Stimulated activated CD4-positive, alpha-beta T cell treated with anti-CD3 and anti-CD28 coated beads, Interleukin-2, amount 100 ng/mL, for 48 hours (primary cell): ENCODE measurements around the gene UNK.
A peak's percentile ranks its signal among the peaks of the same experiment; 100 is the strongest.
"Not testable (repeated sequence)": the region's sequence is repeated elsewhere in the genome, so short reads cannot be mapped to it uniquely, and the experiment has no call there.

Source experiments
- DNase-seq, 2 donors: peaks; one replicate each; pipeline ENCODE4 v3.0.0-alpha.2; 2020

The UNK gene

GRCh38 chr17:75773808-75774470 lies 10.7 kb upstream of the UNK start:
- no peak for DNase-seq

DNA sequence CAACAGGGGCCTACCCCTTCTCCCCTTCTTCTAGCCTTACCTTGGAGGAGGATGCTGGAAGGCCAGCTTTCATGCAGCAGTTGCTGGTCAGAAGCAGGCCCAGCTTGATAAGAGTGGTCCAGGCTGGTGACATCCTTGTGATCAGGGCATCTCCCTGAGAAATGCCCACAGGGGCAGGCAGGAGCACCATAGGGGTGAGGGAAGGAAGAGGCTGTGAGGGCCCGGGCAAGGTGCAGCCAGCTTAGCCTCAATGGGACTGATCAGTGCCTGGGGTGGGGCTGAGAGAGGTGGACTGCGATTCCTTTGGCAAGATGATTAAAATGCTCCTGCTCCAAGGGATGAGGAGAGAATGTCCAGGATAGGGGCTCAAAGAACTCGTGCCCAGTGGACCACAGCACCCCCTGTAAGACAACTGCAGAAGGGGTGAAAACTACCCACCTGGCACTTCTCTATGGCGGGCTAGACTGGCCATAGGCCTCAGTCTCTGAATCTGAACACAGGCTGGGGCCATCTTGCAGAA lies 10.1 kb upstream of the UNK start:
- no peak for DNase-seq

GRCh38 chr17:75774991-75775668 lies 9.5 kb upstream of the UNK start:
- no peak for DNase-seq

- no peak for DNase-seq
Observed at GRCh38 chr17:75776386-75777295, 8.0 kb upstream of the UNK start.

DNA sequence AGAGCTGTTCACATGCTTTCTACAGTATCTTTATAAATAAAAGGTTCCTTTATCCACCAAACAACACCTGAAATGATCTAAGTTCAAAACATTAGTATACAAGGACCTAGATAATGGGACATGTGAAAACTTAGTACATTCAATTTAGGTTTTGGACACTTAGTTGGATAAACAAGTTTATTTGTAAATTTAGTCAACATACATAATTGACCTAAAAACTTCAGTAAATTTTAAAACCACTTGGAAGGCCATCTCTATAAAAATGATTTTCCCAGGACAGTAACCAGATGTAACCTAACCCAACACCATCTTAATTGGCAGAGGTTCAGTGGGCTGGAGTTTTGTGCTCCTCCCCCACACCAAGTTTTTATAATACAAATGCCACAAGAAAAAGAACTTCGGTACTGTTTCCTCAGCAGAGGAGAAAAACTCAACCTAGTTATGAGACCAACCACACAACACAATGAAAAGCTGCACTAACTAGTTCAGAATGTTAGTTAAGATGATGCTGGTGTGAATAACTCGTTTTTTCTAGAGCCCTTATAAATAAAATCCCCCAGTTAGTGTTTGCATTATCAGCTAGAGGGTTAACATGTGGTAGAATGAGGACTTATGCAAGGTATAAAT lies 7.2 kb upstream of the UNK start:
- DNase-seq, result no peak

DNA sequence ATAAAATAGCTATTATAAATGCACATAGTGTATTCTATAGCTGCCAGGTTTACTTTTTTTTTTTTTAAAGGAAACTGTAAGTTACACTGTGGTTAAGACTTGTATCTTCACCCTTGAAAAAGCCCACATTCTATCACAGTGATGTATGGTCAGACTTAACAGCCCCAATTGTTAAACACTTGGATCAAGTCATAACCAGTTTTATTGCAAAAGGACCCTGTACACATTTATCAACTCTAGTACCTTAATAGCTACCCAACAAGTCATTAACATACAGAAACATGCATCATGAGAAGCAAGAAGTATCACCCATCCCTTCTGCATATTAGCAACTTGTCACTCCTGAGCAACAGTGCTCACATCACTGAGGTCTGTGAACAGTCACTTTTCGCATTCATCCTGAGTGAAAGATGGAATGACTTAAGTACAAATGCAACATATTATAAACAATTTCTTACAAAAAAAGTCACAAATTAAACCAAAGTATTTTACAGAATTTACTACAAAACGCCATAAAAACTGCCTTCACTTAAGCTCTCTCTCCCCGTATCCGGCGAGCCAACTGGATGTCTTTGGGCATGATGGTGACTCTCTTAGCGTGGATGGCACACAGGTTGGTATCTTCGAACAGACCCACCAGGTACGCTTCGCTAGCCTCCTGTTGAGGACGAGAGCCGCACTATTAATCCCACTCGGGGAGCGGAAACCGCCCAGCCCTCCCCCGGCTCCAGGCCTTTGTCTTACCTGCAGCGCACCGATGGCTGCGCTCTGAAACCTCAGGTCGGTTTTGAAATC lies 6.3 kb upstream of the UNK start:
- DNase-seq, result not testable (repeated sequence)

GRCh38 chr17:75778861-75779249 lies 5.8 kb upstream of the UNK start:
- DNase-seq, result peak; percentile 58 to 72

DNA sequence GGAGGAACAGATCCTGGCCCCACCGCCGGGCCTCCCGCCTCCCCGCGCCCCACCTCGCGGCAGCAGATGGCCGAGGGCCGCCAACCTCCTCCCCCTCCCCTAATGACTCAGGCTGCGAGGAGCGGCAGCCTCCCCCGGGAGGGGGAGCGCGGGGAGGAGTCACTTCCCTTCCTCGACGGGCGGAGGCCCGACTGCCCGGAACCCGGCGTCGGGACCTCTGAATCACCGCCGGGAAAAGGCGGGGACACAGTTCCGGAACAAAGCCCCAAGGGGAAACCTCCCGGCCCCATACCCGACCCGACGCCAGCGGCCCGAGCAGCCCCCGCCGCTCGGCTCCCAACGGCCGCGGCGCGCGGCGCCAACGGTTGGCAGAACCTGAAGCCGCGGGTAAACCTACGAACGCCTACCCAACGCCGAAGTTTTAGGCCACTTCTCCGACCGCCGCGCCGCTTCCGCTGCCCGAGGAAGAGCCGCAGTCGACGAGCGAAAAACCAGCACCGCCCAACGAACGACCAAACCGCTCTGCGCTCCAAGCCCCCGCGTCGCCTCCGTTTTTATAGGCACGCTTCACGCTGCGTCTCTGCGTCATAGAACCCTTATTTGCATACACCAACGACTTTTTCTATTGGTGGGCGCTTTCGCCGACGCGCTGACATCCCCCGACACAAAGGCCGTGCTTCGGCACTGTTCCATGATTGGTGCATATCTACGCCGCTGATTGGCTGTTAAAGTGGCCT lies 5.2 kb upstream of the UNK start:
- peak; percentile 87 to 89 for DNase-seq

DNA sequence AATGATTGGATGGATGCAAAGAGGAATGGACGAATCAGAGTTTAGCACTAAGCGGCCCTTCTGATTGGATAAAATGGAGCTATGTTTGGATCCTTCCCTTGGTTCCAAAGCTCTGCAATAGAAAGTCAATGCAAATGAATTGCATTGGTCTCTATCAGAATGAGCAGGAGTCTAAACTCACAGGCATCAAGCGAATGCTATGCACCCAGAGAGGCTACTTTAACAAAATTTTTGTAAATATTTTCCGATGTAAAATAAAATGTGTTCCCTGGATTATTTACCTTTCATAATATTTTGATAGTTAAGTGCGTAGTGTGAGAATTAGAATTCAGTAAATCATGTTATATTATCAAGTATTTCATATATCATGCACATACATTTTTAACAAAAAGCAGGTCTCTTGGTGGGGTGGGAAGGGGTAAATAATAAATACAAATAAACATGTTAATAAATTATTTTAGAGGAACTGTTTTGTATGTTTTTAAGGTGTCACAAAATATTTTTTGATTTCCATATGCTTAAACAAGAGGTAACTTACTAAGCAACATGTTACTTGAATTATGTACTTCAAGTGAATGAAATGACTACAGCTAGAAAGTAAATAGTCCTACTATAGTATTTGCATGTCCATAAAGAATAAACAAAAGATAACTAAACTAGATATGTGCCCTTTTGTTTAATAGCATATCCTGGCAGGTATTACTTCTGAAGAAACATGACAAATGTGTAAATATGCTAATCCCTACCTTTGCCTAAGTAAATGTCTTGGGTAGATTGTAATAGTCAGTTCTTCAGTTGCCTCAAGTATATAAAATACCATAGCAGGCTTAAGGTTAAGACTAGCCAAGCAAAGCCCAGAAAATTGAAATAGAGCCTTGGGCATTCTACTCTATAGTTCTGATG lies 4.4 kb upstream of the UNK start:
- DNase-seq, result no peak

DNA sequence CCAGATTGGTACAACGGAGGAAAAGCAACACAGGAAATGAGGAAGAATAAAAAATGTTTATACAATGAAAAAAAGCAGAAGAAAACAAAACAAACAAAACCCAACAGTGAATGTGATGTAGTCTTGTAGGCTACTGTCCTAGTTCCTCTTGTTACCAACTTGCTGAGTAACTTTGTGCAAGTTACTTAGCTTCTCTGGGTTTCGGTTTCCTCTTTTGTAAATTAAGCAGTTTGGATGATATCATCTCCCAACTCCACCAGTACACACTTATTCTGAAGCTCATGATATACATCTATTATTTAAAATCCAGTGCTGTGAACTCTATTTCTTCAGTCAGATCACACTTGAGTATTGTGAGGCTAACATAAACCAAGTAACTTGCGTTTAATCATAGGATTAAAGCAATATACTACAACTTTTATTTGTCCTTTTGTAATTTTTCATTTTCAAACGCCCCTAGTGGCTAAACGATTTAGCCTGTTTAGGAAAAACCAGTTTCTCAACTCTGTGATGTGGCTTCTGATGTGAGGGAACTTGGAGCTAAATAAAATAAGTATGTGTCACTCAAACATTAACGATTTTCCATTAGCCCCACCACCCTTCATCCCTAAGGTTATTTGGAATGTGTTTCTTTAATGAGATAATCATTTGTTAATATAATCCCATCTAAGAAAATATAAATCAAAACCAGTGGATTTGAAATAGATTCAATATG lies 1.4 kb upstream of the UNK start:
- DNase-seq, result no peak

GRCh38 chr17:75783803-75784472 lies 668 bp upstream of the UNK start:
- DNase-seq, result no peak

DNA sequence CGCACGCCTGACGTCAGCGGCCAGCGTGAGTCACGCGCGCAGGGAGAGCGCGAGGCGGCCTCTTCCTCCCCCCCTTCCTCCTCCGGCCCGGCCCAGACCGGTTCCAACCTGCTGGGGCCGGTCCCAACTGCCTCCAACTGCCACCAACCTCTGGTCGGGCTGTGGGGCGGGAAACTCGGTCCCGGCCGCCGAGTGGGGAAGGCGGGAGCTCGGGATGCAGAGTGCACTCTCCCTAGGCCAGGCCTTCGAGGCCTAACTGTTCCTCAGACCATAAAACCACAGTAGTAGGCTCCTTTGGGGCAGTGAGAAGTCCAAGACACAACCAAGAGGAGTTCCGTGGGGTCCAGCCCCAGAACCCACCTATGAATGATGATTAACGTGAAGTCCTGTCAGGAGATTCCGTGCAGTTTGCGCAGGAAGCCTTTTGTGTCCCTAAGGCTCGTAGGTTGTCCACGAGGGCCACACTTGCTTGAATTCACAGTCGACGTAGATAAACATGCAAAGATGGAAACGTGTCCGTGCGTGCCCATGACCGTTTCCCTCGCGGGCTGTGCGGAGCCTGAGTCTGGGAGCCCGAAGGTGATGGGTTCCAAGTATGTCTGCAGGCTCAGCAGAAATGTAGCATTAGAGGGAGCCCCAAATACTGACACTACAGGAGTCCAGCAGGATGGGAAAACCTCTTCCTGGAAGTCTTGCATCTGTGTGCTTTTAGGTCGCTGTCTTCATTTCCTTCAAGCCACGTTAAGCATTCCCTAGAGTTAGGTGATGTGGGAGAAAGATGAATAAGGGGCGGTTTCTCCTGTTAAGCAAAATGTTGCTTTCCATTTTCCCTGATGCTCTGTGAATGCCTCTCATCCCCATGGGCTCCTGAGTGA lies 647 bp downstream of the UNK start:
- DNase-seq, result peak; percentile 83 to 87

DNA sequence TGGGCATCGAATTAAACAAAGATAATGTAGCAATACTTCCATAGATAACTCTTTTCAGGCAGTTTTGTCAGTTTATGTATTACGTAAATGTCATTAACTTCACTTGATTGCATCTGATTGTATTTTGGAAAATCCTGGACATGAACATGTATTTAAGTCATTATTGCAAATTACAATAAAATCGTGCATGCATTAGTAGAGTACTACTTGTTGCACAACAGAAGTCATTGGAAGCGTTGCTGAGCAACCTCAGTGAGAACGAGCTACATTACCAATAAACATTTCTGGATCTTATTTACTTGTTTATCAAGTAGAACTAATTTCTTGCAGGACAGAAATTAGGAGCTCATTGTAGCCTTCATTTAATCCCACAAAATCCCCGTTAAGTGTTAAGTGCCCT lies 6.6 kb downstream of the UNK start:
- no peak for DNase-seq

GRCh38 chr17:75793460-75793859 lies 8.9 kb downstream of the UNK start:
- DNase-seq, result no peak

DNA sequence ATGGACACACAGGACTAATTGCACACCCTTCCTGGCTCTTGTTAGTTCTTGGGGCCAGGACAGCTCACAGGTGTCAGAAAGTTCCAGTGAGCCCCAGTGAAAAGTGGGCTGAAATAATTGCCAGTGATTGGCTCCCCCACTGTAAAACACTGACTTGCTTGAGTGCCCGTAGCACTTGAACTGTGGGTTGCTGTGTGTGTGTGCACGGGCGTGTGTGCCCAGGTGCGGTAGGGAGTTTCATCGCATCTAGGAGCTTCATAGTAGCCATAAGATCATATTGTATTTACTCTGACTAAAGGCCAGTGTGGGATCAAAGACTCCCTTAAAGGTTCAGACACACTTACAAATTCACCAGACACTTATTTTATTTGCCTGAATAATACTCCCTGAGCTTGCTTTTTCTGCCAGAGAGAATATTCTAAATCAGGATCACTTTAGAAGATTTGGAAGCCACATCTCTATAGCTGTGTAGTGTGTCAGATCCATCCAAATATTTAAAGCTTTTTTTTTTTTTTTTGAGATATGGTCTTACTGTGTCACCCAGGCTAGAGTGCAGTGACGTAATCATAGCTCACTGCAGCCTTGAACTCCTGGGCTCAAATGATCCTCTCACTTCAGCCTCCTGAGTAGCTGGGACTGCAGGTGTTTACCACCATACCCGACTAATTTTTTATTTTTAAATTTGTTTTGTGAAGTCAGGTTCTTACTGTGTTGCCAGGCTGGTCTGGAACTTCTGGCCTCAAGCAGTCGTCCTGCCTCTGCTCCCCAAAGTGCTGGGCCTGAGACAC lies 11.4 kb downstream of the UNK start:
- DNase-seq, result no peak

- DNase-seq, result no peak
Observed at GRCh38 chr17:75799402-75799801, 14.8 kb downstream of the UNK start.

DNA sequence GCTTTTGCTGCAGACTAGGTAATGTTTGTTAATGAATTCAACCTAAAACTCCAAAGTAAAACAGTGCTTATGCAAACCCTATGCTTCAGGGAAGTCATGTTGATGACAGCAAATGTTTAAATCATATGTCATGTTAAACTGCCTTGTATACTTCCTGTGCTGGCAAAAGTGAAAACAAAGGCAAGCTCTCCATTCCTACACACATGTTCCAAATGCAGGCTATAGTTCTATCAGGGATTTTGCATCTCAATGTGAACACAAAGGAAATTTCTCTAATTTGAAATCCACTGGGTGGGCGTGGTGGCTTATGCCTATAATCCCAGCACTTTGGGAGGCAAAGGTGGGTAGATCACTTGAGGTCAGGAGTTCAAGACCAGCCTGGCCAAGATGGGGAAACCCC lies 19.3 kb downstream of the UNK start:
- no peak for DNase-seq
